HS-5 (cell line): ENCODE results near the gene VMAC.

Source experiments
- DNase-seq: peaks from one replicate; pipeline ENCODE4 v3.0.0-alpha.2; 2012; ENCODE audit warnings: low read depth

The VMAC gene

GRCh38 chr19:5905114-5905778 is 574 bp downstream of the VMAC start:
- DNase-seq, result no peak

- no peak for DNase-seq
Measured at GRCh38 chr19:5907241-5907640, 2.6 kb downstream of the VMAC start.

GRCh38 chr19:5908773-5909442 is 4.2 kb downstream of the VMAC start:
- DNase-seq, result no peak

GRCh38 chr19:5910638-5910907 is 5.9 kb downstream of the VMAC start:
- no peak for DNase-seq

GRCh38 chr19:5911366-5911765 is 6.7 kb downstream of the VMAC start:
- DNase-seq, result no peak

- no peak for DNase-seq
Measured at GRCh38 chr19:5913739-5914357, 9.2 kb downstream of the VMAC start, which contains the start of gene CAPS. Gene CAPS, plus strand, starts transcription at chr19:5914254. Its CDS starts 153 bp downstream, at chr19:5914407.

- DNase-seq, result no peak
Measured at GRCh38 chr19:5914358-5914774, 9.7 kb downstream of the VMAC start.

- no peak for DNase-seq
Measured at GRCh38 chr19:5914946-5915781, 10.5 kb downstream of the VMAC start.

- DNase-seq, result no peak
Measured at GRCh38 chr19:5915782-5916165, 11.1 kb downstream of the VMAC start.

- no peak for DNase-seq
Measured at GRCh38 chr19:5916181-5916708, 11.6 kb downstream of the VMAC start.

GRCh38 chr19:5917431-5918107 is 12.9 kb downstream of the VMAC start:
- DNase-seq, result no peak

- no peak for DNase-seq
Measured at GRCh38 chr19:5918463-5919079, 13.9 kb downstream of the VMAC start.

- no peak for DNase-seq
Measured at GRCh38 chr19:5921516-5922160, 17.0 kb downstream of the VMAC start.

GRCh38 chr19:5922161-5922545 is 17.5 kb downstream of the VMAC start:
- DNase-seq, result no peak

- no peak for DNase-seq
Measured at GRCh38 chr19:5923356-5923755, 18.7 kb downstream of the VMAC start.

- DNase-seq, result no peak
Measured at GRCh38 chr19:5925830-5926427, 21.3 kb downstream of the VMAC start.

- no peak for DNase-seq
Measured at GRCh38 chr19:5926641-5927440, 22.2 kb downstream of the VMAC start.

- DNase-seq, result no peak
Measured at GRCh38 chr19:5927441-5927821, 22.8 kb downstream of the VMAC start.

GRCh38 chr19:5929179-5929578 is 24.5 kb downstream of the VMAC start:
- DNase-seq, result no peak

- no peak for DNase-seq
Measured at GRCh38 chr19:5929625-5930024, 25.0 kb downstream of the VMAC start.
